ENCODE data around the gene TSPYL6. TPM values are rescaled to one million over a fixed set of nuclear protein-coding genes. Genes with fewer than 3 reads are reported as not detected.

TSPYL6 gene
- total RNA-seq, 1 donor from 2014 or later, result not detected

GRCh38 chr2:54290356-54291025, 34.5 kb upstream of the TSPYL6 start:
- H3K4me1 Mint-ChIP-seq (ENCODE audit: unreplicated experiment), result no peaks in the 10 kb centered on the region
- no peaks in the 10 kb centered on the region for H3K9me3 Mint-ChIP-seq (ENCODE audit: unreplicated experiment)
- no peak overlapping the region for H3K4me3 Mint-ChIP-seq (ENCODE audit: unreplicated experiment)
- H3K36me3 Mint-ChIP-seq (ENCODE audit: low read depth, unreplicated experiment), result no peaks in the 10 kb centered on the region
- no peak for TF ChIP-seq CTCF (IDR thresholded peaks at IDR 0.05; ENCODE audit: unreplicated experiment)
- no peak overlapping the region for H3K27ac Mint-ChIP-seq (ENCODE audit: unreplicated experiment)
- no peaks in the 10 kb centered on the region for H3K27me3 Mint-ChIP-seq (ENCODE audit: unreplicated experiment)
- DNase-seq (ENCODE audit: low spot score), result no peak

- Mint-ChIP-seq H3K4me3 (ENCODE audit: unreplicated experiment) (no peak overlapping the region), H3K9me3 (ENCODE audit: unreplicated experiment) (no peaks in the 10 kb centered on the region), H3K27ac (ENCODE audit: unreplicated experiment) (no peak overlapping the region), H3K4me1 (ENCODE audit: unreplicated experiment) (no peaks in the 10 kb centered on the region), H3K36me3 (ENCODE audit: low read depth, unreplicated experiment) (no peaks in the 10 kb centered on the region), H3K27me3 (ENCODE audit: unreplicated experiment) (no peaks in the 10 kb centered on the region)
- DNase-seq (ENCODE audit: low spot score), result no peak
- no peak for TF ChIP-seq CTCF (IDR thresholded peaks at IDR 0.05; ENCODE audit: unreplicated experiment)
These were observed 33.9 kb upstream of the TSPYL6 start for GRCh38 chr2:54289917-54290316.

GRCh38 chr2:54287532-54287931, 31.5 kb upstream of the TSPYL6 start:
- TF ChIP-seq CTCF (IDR thresholded peaks at IDR 0.05; ENCODE audit: unreplicated experiment), result no peak
- Mint-ChIP-seq H3K36me3 (ENCODE audit: low read depth, unreplicated experiment) (no peaks in the 10 kb centered on the region), H3K27ac (ENCODE audit: unreplicated experiment) (no peak overlapping the region), H3K9me3 (ENCODE audit: unreplicated experiment) (no peaks in the 10 kb centered on the region), H3K27me3 (ENCODE audit: unreplicated experiment) (peaks cover 4% of the 10 kb centered on the region), H3K4me3 (ENCODE audit: unreplicated experiment) (no peak overlapping the region), H3K4me1 (ENCODE audit: unreplicated experiment) (no peaks in the 10 kb centered on the region)
- DNase-seq (ENCODE audit: low spot score), result no peak

GRCh38 chr2:54285451-54285850, 29.4 kb upstream of the TSPYL6 start:
- H3K27me3 Mint-ChIP-seq (ENCODE audit: unreplicated experiment), result peaks cover 6% of the 10 kb centered on the region
- H3K4me3 Mint-ChIP-seq (ENCODE audit: unreplicated experiment), result no peak overlapping the region
- no peaks in the 10 kb centered on the region for H3K36me3 Mint-ChIP-seq (ENCODE audit: low read depth, unreplicated experiment)
- TF ChIP-seq CTCF (IDR thresholded peaks at IDR 0.05; ENCODE audit: unreplicated experiment), result no peak
- no peak for DNase-seq (ENCODE audit: low spot score)
- no peaks in the 10 kb centered on the region for H3K9me3 Mint-ChIP-seq (ENCODE audit: unreplicated experiment)
- H3K4me1 Mint-ChIP-seq (ENCODE audit: unreplicated experiment), result no peaks in the 10 kb centered on the region
- no peak overlapping the region for H3K27ac Mint-ChIP-seq (ENCODE audit: unreplicated experiment)

- no peak for TF ChIP-seq CTCF (IDR thresholded peaks at IDR 0.05; ENCODE audit: unreplicated experiment)
- H3K4me1 Mint-ChIP-seq (ENCODE audit: unreplicated experiment), result no peaks in the 10 kb centered on the region
- H3K4me3 Mint-ChIP-seq (ENCODE audit: unreplicated experiment), result no peak overlapping the region
- peaks cover 6% of the 10 kb centered on the region for H3K27me3 Mint-ChIP-seq (ENCODE audit: unreplicated experiment)
- DNase-seq (ENCODE audit: low spot score), result no peak
- no peaks in the 10 kb centered on the region for H3K36me3 Mint-ChIP-seq (ENCODE audit: low read depth, unreplicated experiment)
- H3K9me3 Mint-ChIP-seq (ENCODE audit: unreplicated experiment), result no peaks in the 10 kb centered on the region
- H3K27ac Mint-ChIP-seq (ENCODE audit: unreplicated experiment), result no peak overlapping the region
These were observed 28.8 kb upstream of the TSPYL6 start for GRCh38 chr2:54284826-54285225.

All from endothelial cell (in vitro differentiated cells).